Colonic mucosa (tissue), 4 donors: Measurements from ENCODE around the gene RAD9A. TPM values are rescaled to one million over a fixed set of nuclear protein-coding genes. Genes with fewer than 3 reads are reported as not detected.

Experiments
- DNase-seq: peaks from one replicate; pipeline ENCODE4 v3.0.0-alpha.2; 2020
- H3K27ac ChIP-seq: fragments of 200-600 bp; one replicate; pipeline ENCODE4 v1.8.0; 2021
- H3K27me3 ChIP-seq: fragments of 200-600 bp; one replicate; pipeline ENCODE4 v1.8.0; 2021
- H3K36me3 ChIP-seq: fragments of 200-600 bp; one replicate; pipeline ENCODE4 v1.8.0; 2021
- H3K4me1 ChIP-seq: fragments of 200-600 bp; one replicate; pipeline ENCODE4 v1.8.0; 2021; ENCODE audit warnings: mild to moderate bottlenecking
- H3K4me3 ChIP-seq: fragments of 200-600 bp; one replicate; pipeline ENCODE4 v1.8.0; 2021
- H3K9ac ChIP-seq, 2 donors: one replicate each; pipeline ENCODE4 v1.7.0; 2013; ENCODE audit warnings: control low read depth in 2 of 2, low read depth in 2 of 2, low read length in 2 of 2
- H3K9me3 ChIP-seq: fragments of 200-600 bp; one replicate; pipeline ENCODE4 v1.8.0; 2021
- CTCF ChIP-seq: fragments of 200-600 bp; IDR thresholded peaks from one replicate; pipeline ENCODE4 v1.8.0; 2022; ENCODE audit warnings: antibody characterized with exemption, mild to moderate bottlenecking
- intact Hi-C: fragments of 100-400 bp; cut with DNase I; formaldehyde crosslinking; loops from one replicate; pipeline ENCODE4 v1.14.1; 2022
- total RNA-seq, 2 donors: library from RNA; stranded (reverse); fragmentation: NEBNext Ultra II Directional in 1 of 2; extraction: Animal tissue kit (Norgen Biotek cat#: 25700) in 1 of 2; gene quantifications; one replicate each; pipeline ENCODE4 v1.2.1, GENCODE V29; 2021
- donor health status: healthy.
- donor health status: DM: no; HTN: no; CAD: no.
- donor health status: DM: no; HTN: no; CAD: no.

Gene RAD9A
- total RNA-seq, 2 donors from 2014 or later: 21.8 to 35.1 TPM

GRCh38 chr11:67440229-67441097 is 48.7 kb downstream of the RAD9A start:
- Histone ChIP-seq H3K27me3 (no peaks in the 10 kb centered on the region), H3K4me3 (no peak overlapping the region), H3K36me3 (no peaks in the 10 kb centered on the region), H3K27ac (peak overlapping the region; percentile 18), H3K4me1 (peaks cover 11% of the 10 kb centered on the region), H3K9ac (peak overlapping the region in 1 of 2 donors; percentile 14), H3K9me3 (no peaks in the 10 kb centered on the region)
- TF ChIP-seq CTCF: no peak
- intact Hi-C loops: no loop called here
- no peak for DNase-seq

- intact Hi-C loops: no loop called here
- H3K9ac ChIP-seq: no peak overlapping the region
- no peak overlapping the region for H3K27ac ChIP-seq
- peaks cover 11% of the 10 kb centered on the region for H3K4me1 ChIP-seq
- H3K36me3 ChIP-seq: no peaks in the 10 kb centered on the region
- no peaks in the 10 kb centered on the region for H3K27me3 ChIP-seq
- no peak for DNase-seq
- no peaks in the 10 kb centered on the region for H3K9me3 ChIP-seq
- TF ChIP-seq CTCF: no peak
- H3K4me3 ChIP-seq: no peak overlapping the region
Measured at GRCh38 chr11:67441098-67441563, 49.3 kb downstream of the RAD9A start.

- H3K4me1 ChIP-seq: peaks cover 11% of the 10 kb centered on the region
- H3K9me3 ChIP-seq: no peaks in the 10 kb centered on the region
- peak overlapping the region; percentile 98 for H3K4me3 ChIP-seq
- no peak for DNase-seq
- H3K36me3 ChIP-seq: no peaks in the 10 kb centered on the region
- no peaks in the 10 kb centered on the region for H3K27me3 ChIP-seq
- intact Hi-C loops: no loop called here
- no peak for TF ChIP-seq CTCF
- no peak overlapping the region for H3K27ac ChIP-seq
- H3K9ac ChIP-seq: peak overlapping the region in 1 of 2 donors; percentile 97
Measured at GRCh38 chr11:67441731-67442351, 50.1 kb downstream of the RAD9A start.

- H3K27ac ChIP-seq: peak overlapping the region; percentile 93
- DNase-seq: no peak
- TF ChIP-seq CTCF: no peak
- H3K9me3 ChIP-seq: no peaks in the 10 kb centered on the region
- H3K4me1 ChIP-seq: peaks cover 11% of the 10 kb centered on the region
- H3K4me3 ChIP-seq: peak overlapping the region; percentile 98
- H3K27me3 ChIP-seq: no peaks in the 10 kb centered on the region
- H3K9ac ChIP-seq: peak overlapping the region; percentile 87 to 97
- intact Hi-C loops: no loop called here
- no peaks in the 10 kb centered on the region for H3K36me3 ChIP-seq
Measured at GRCh38 chr11:67442504-67443404, 51.0 kb downstream of the RAD9A start.

- intact Hi-C loops: no loop called here
Measured at GRCh38 chr11:67445515-67445914, 53.7 kb downstream of the RAD9A start.

More at GRCh38 chr11:67445515-67445914, 53.7 kb downstream of the RAD9A start:
- H3K9me3 ChIP-seq: no peaks in the 10 kb centered on the region
- H3K4me3 ChIP-seq: no peak overlapping the region
- H3K36me3 ChIP-seq: no peaks in the 10 kb centered on the region
- DNase-seq: no peak
- H3K4me1 ChIP-seq: peaks cover 11% of the 10 kb centered on the region
- no peak overlapping the region for H3K27ac ChIP-seq
- H3K27me3 ChIP-seq: no peaks in the 10 kb centered on the region
- no peak overlapping the region for H3K9ac ChIP-seq
- no peak for TF ChIP-seq CTCF
